ENCODE results near the gene FMO5. TPM values are rescaled to one million over a fixed set of nuclear protein-coding genes. Genes with fewer than 3 reads are reported as not detected.
"Not testable (repeated sequence)": the region's sequence is repeated elsewhere in the genome, so short reads cannot be mapped to it uniquely, and the experiment has no call there.

FMO5 gene
- total RNA-seq, 1 donor from 2014 or later, result 2.2 TPM

GRCh38 chr1:147235822-147236221, 10.7 kb upstream of the FMO5 start:
- H3K9me3 Mint-ChIP-seq (ENCODE audit: unreplicated experiment), result no peaks in the 10 kb centered on the region

DNA sequence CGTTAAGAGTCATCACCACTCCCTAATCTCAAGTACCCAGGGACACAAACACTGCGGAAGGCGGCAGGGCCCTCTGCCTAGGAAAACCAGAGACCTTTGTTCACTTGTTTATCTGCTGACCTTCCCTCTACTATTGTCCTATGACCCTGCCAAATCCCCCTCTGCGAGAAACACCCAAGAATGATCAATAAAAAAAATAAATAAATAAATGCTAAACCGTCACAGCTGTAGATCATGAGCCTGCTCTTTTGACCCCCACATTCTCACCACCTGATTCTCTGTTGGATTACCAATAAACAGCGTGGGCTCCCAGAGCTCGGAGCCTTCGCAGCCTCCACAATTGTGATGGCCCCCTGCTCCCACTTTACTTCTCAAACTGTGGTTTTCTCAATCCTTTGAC, 8.8 kb upstream of the FMO5 start:
- not testable (repeated sequence) for H3K4me1 Mint-ChIP-seq (ENCODE audit: unreplicated experiment); H3K9me3 Mint-ChIP-seq (ENCODE audit: unreplicated experiment); H3K4me3 Mint-ChIP-seq (ENCODE audit: unreplicated experiment)

More at GRCh38 chr1:147235822-147236221, 10.7 kb upstream of the FMO5 start:
- Mint-ChIP-seq H3K27ac (ENCODE audit: unreplicated experiment) (no peak overlapping the region), H3K36me3 (ENCODE audit: unreplicated experiment) (no peaks in the 10 kb centered on the region), H3K4me1 (ENCODE audit: unreplicated experiment) (no peaks in the 10 kb centered on the region), H3K27me3 (ENCODE audit: unreplicated experiment) (peaks cover 18% of the 10 kb centered on the region), H3K4me3 (ENCODE audit: unreplicated experiment) (no peak overlapping the region)
- DNase-seq (ENCODE audit: extremely low spot score, unreplicated experiment), result no peak
- TF ChIP-seq CTCF (IDR thresholded peaks at IDR 0.05), result no peak

DNA sequence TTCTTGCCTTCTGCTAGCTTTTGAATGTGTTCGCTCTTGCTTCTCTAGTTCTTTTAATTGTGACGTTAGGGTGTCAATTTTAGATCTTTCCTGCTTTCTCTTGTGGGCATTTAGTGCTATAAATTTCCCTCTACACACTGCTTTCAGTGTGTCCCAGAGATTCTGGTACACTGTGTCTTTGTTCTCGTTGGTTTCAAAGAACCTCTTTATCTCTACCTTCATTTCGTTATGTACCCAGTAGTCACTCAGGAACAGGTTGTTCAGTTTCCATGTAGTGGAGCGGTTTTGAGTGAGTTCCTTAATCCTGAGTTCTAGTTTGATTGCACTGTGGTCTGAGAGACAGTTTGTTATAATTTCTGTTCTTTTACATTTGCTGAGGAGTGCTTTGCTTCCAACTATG, 5.9 kb upstream of the FMO5 start:
- H3K36me3 Mint-ChIP-seq (ENCODE audit: unreplicated experiment); H3K4me1 Mint-ChIP-seq (ENCODE audit: unreplicated experiment); H3K27me3 Mint-ChIP-seq (ENCODE audit: unreplicated experiment); DNase-seq (ENCODE audit: extremely low spot score, unreplicated experiment); H3K9me3 Mint-ChIP-seq (ENCODE audit: unreplicated experiment); H3K4me3 Mint-ChIP-seq (ENCODE audit: unreplicated experiment); H3K27ac Mint-ChIP-seq (ENCODE audit: unreplicated experiment): not testable (repeated sequence)

More for the DNA sequence above, 8.8 kb upstream of the FMO5 start:
- peaks cover 16% of the 10 kb centered on the region for H3K27me3 Mint-ChIP-seq (ENCODE audit: unreplicated experiment)
- H3K36me3 Mint-ChIP-seq (ENCODE audit: unreplicated experiment); DNase-seq (ENCODE audit: extremely low spot score, unreplicated experiment); H3K27ac Mint-ChIP-seq (ENCODE audit: unreplicated experiment): not testable (repeated sequence)

DNA sequence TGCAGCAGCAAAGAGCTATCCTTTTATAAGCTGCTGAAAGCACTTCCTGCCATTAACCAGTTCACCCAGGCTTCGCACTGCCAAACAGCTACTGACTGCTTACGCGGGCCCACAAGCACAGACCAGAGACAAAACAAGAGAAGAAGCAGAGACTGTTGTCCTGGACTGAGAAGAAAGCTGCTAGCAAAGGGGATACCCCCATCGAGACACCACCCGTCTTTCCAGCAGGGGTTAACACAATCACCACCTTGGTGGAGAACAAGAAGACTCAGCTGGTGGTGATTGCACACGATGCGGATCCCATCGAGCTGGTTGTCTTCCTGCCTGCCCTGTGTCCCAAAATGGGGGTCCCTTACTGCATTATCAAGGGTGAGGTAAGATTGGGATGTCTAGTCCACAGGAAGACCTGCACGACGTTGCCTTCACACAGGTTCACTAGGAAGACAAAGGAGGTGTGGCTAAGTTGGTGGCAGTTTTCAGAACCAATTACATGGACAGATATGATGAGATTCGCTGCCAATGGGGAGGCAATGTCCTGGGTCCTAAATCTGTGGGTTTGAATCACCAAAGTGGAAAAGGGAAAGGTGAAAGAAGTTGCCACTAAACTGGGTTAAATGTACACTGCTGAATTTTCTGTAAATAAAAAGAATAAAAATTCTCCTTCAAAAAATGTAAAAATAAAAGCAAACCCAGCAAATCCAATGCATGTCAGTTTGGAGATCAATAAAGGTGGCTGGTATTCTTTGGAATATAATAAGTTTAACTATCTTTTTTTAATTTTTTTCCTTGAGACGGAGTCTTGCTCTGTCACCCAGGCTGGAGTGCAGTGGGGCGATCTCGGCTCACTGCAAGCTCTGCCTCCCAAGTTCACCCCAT, 1.2 kb downstream of the FMO5 start:
- Mint-ChIP-seq H3K36me3 (ENCODE audit: unreplicated experiment) (no peaks in the 10 kb centered on the region), H3K4me1 (ENCODE audit: unreplicated experiment) (peaks cover 15% of the 10 kb centered on the region), H3K9me3 (ENCODE audit: unreplicated experiment) (no peaks in the 10 kb centered on the region), H3K4me3 (ENCODE audit: unreplicated experiment) (peak overlapping the region; percentile 23), H3K27ac (ENCODE audit: unreplicated experiment) (no peak overlapping the region), H3K27me3 (ENCODE audit: unreplicated experiment) (no peaks in the 10 kb centered on the region)
- DNase-seq (ENCODE audit: extremely low spot score, unreplicated experiment), result no peak
- TF ChIP-seq CTCF (IDR thresholded peaks at IDR 0.05), result no peak

DNA sequence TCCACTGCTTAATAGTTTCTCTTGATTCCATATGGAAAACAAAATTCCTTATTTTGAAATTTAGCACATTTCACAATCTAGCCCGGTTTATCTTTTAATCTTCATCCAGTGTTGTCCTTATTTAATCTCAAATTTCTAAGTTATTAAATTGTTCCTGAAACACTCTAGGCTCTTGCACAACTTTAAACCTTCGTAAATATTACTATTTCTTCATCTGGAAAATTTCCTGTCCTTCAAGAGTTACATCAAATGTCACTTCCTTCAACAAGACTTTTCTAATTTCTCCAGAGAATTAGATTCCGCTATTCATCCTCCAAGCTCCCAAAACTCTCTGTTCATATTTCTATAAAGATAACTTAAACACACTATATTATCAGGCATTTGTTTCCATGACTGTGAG, 6.5 kb downstream of the FMO5 start:
- DNase-seq (ENCODE audit: extremely low spot score, unreplicated experiment), result no peak
- TF ChIP-seq CTCF (IDR thresholded peaks at IDR 0.05), result no peak
- H3K27me3 Mint-ChIP-seq (ENCODE audit: unreplicated experiment), result no peaks in the 10 kb centered on the region
- no peaks in the 10 kb centered on the region for H3K9me3 Mint-ChIP-seq (ENCODE audit: unreplicated experiment)
- H3K4me1 Mint-ChIP-seq (ENCODE audit: unreplicated experiment), result peaks cover 4% of the 10 kb centered on the region
- no peak overlapping the region for H3K4me3 Mint-ChIP-seq (ENCODE audit: unreplicated experiment)
- H3K36me3 Mint-ChIP-seq (ENCODE audit: unreplicated experiment), result no peaks in the 10 kb centered on the region
- H3K27ac Mint-ChIP-seq (ENCODE audit: unreplicated experiment), result no peak overlapping the region

DNA sequence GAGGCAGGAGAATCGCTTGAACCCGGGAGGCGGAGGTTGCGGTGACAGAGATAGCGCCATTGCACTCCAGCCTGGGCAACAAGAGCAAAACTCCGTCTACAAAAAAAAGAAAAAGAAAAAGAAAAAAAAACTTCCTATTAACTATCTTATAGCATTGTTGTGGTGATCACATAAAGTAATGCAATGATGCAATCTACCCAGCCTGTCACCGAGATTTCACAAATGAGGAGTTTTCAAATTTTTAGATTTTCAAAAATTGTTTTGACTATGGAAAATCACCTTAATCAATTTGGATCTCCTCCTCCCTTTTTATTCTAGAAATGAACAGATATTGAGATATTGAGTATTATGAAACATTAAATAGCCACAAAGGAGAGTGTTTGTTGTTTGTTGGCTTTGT, 8.0 kb downstream of the FMO5 start:
- Mint-ChIP-seq H3K4me1 (ENCODE audit: unreplicated experiment) (peaks cover 4% of the 10 kb centered on the region), H3K9me3 (ENCODE audit: unreplicated experiment) (no peaks in the 10 kb centered on the region), H3K4me3 (ENCODE audit: unreplicated experiment) (no peak overlapping the region), H3K27ac (ENCODE audit: unreplicated experiment) (no peak overlapping the region), H3K27me3 (ENCODE audit: unreplicated experiment) (no peaks in the 10 kb centered on the region), H3K36me3 (ENCODE audit: unreplicated experiment) (no peaks in the 10 kb centered on the region)
- DNase-seq (ENCODE audit: extremely low spot score, unreplicated experiment), result no peak
- TF ChIP-seq CTCF (IDR thresholded peaks at IDR 0.05), result no peak
